Right atrium auricular region (tissue), 2 donors: ENCODE measurements around the gene APCDD1L. TPM values are rescaled to one million over a fixed set of nuclear protein-coding genes. Genes with fewer than 3 reads are reported as not detected.

Experiments used
- DNase-seq: peaks from one replicate; pipeline ENCODE4 v3.0.0-alpha.2; 2019; ENCODE audit warnings: low spot score
- H3K27ac ChIP-seq, 2 donors: fragments of 200-600 bp; sonication (generic); 1 replicate in 1 of 2; 2 replicates in 1 of 2; pipeline ENCODE4 v1.5.1; 2016 to 2019
- H3K27me3 ChIP-seq, 2 donors: fragments of 200-600 bp; sonication (generic); one replicate each; pipeline versions ENCODE4 v1.5.1 to v1.6.0; 2017 to 2019
- H3K36me3 ChIP-seq: fragments of 200-600 bp; sonication (generic); one replicate; pipeline ENCODE4 v1.5.1; 2016
- H3K4me1 ChIP-seq, 2 donors: fragments of 200-600 bp; sonication (generic); one replicate each; pipeline versions ENCODE4 v1.5.1 to v1.6.0; 2017 to 2019
- H3K4me3 ChIP-seq, 2 donors: fragments of 200-600 bp; sonication (generic); 1 replicate in 1 of 2; 2 replicates in 1 of 2; pipeline ENCODE4 v1.5.1; 2017 to 2019; ENCODE audit warnings: mild to moderate bottlenecking in 1 of 2, moderate library complexity in 1 of 2
- H3K9me3 ChIP-seq, 2 donors: fragments of 200-600 bp; sonication (generic); one replicate each; pipeline ENCODE4 v1.5.1; 2019
- total RNA-seq, 2 donors: library from RNA; depleted of rRNA; stranded (reverse); fragments of >200 nt; gene quantifications; one replicate each; pipeline ENCODE4 v1.1.0, GENCODE V29; 2016
- TF ChIP-seq, protein P1 (sequence below), 2 donors: fragments of 200-600 bp; sonication (generic); IDR thresholded peaks; one replicate each; pipeline ENCODE4 v1.5.1; 2019; ENCODE audit warnings: antibody characterized with exemption in 2 of 2

Gene APCDD1L
- total RNA-seq, 2 donors from 2014 or later = 0.89 to 1.5 TPM

DNA sequence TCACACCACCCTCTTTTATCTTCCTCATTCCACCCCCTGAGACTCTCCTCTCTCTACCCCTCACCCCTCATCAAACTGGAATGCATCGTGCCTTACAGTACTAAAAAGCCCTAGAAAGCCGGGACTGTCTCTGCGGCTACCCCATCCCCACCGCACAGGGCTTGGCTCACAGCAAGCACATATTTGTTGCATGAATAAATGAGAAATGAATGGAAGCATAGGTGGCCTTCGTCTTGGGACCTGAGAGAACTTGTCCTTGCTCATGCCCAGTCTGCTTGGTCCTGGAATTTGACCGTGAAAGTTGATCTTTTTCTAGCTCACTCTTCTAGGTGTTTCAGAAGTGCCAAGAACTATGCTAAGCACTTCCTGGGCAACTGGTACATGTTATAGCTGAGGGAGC is 53.3 kb downstream of the APCDD1L start:
- no peak overlapping the region for H3K4me3 ChIP-seq
- H3K36me3 ChIP-seq = no peaks in the 10 kb centered on the region
- no peaks in the 10 kb centered on the region for H3K9me3 ChIP-seq
- no peak for DNase-seq
- H3K27me3 ChIP-seq = no peaks in the 10 kb centered on the region
- no peak overlapping the region for H3K27ac ChIP-seq
- TF ChIP-seq, protein P1, sequence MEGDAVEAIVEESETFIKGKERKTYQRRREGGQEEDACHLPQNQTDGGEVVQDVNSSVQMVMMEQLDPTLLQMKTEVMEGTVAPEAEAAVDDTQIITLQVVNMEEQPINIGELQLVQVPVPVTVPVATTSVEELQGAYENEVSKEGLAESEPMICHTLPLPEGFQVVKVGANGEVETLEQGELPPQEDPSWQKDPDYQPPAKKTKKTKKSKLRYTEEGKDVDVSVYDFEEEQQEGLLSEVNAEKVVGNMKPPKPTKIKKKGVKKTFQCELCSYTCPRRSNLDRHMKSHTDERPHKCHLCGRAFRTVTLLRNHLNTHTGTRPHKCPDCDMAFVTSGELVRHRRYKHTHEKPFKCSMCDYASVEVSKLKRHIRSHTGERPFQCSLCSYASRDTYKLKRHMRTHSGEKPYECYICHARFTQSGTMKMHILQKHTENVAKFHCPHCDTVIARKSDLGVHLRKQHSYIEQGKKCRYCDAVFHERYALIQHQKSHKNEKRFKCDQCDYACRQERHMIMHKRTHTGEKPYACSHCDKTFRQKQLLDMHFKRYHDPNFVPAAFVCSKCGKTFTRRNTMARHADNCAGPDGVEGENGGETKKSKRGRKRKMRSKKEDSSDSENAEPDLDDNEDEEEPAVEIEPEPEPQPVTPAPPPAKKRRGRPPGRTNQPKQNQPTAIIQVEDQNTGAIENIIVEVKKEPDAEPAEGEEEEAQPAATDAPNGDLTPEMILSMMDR (IDR thresholded peaks at IDR 0.05) = no peak
- no peaks in the 10 kb centered on the region for H3K4me1 ChIP-seq

DNA sequence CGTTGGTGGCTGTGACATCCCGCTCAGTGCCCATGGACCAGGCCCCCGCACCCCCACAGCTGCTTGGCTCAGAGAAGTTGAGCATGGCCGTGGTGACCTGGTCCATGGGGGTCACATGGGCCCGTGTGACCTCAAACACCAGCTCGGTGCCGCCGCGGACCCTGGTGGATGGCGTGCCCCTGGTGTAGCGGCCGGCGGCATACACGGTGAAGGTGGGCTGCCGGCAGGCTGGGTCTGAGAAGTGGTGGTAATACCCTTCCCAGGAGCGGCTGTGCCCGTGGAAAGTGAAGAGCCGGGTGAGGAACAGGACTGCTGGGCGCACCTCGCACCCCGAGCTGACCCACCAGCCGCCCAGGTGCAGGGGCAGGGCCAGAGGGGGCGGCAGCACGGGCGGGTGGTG is 54.1 kb downstream of the APCDD1L start:
- no peaks in the 10 kb centered on the region for H3K4me1 ChIP-seq
- no peaks in the 10 kb centered on the region for H3K9me3 ChIP-seq
- H3K27ac ChIP-seq = no peak overlapping the region
- H3K36me3 ChIP-seq = no peaks in the 10 kb centered on the region
- no peak overlapping the region for H3K4me3 ChIP-seq
- TF ChIP-seq, protein P1 (IDR thresholded peaks at IDR 0.05) = no peak
- H3K27me3 ChIP-seq = no peaks in the 10 kb centered on the region
- DNase-seq = no peak

DNA sequence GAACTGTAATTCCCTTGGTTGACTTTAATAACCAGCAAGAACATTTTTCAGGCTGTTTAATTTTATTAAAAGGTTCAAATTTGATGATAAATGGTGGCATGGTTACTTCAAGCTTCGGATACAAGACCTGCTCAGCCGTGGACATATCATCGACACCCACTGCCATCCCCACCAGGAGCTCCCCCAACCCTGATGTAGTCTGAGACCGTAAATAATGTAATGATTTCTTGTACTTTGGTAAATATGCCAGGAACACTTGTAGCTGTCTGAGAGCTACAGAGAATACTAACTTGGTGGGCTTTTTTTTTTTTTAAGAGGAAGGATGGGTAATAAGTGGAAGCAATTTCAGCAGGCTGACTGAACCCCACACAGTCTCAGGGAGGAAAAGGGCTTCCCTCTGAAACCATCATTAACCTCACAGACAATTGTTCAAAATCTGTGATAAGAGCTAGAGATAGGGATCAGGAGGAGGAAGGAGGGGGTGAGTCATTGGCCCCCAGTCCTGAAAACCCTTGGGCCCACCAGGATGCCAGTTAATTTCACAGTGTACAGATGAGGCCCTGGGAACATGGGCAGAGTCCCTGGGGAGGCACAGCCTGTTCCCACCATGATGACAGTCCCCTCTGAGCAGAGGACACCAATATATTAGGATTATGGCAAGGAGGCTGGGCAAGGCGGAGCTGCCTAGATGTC is 56.0 kb downstream of the APCDD1L start:
- Histone ChIP-seq H3K4me1 (no peaks in the 10 kb centered on the region), H3K36me3 (no peaks in the 10 kb centered on the region), H3K4me3 (no peak overlapping the region), H3K27ac (no peak overlapping the region), H3K27me3 (no peaks in the 10 kb centered on the region), H3K9me3 (peaks cover 0 to 6% of the 10 kb centered on the region in 2 donors)
- TF ChIP-seq, protein P1 (IDR thresholded peaks at IDR 0.05) = no peak
- no peak for DNase-seq

GRCh38 chr20:58458342-58459057 is 56.7 kb downstream of the APCDD1L start:
- no peak overlapping the region for H3K4me3 ChIP-seq
- peaks cover 0 to 8% of the 10 kb centered on the region in 2 donors for H3K9me3 ChIP-seq
- TF ChIP-seq, protein P1 (IDR thresholded peaks at IDR 0.05) = no peak
- H3K27me3 ChIP-seq = no peaks in the 10 kb centered on the region
- H3K27ac ChIP-seq = no peak overlapping the region
- no peaks in the 10 kb centered on the region for H3K4me1 ChIP-seq
- H3K36me3 ChIP-seq = no peaks in the 10 kb centered on the region
- no peak for DNase-seq

DNA sequence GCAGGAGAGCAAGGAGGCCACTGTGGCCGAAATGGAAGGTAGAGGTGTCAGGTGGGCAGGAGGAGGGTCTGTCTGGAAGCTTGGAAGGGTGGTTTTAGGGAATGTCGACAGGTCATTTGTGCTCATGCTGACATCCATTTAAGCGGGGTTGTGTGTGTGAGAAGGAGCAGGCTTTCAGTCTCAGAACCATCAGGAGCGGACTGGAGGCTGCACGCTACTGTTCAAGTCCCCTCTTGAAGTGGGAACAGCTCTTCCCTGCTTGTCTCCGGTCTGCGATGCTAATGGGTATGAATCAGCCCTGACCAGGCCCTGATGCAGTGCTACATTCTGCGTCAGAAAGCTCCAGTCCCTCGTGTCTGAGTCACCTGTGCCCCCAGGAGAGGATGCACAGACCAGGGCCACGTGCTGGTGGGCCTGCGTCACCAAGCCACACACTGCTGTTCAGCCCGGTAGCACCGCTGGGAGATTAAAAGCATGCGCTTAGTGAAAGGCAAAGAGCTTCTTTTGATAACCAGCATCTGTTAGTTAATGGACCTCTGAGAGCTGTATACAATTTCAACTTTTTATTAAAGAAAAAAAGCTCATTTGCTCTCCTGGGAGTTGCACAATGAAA is 58.0 kb downstream of the APCDD1L start:
- TF ChIP-seq, protein P1 (IDR thresholded peaks at IDR 0.05) = no peak
- no peak for DNase-seq
- Histone ChIP-seq H3K4me1 (no peaks in the 10 kb centered on the region), H3K9me3 (peaks cover 0 to 8% of the 10 kb centered on the region in 2 donors), H3K27ac (no peak overlapping the region), H3K4me3 (no peak overlapping the region), H3K27me3 (no peaks in the 10 kb centered on the region), H3K36me3 (no peaks in the 10 kb centered on the region)
